Measurements from ENCODE around the gene TRIM17. TPM values are rescaled to one million over a fixed set of nuclear protein-coding genes. Genes with fewer than 3 reads are reported as not detected.
A peak's percentile ranks its signal among the peaks of the same experiment; 100 is the strongest.

Gene TRIM17
- total RNA-seq, 1 donor from 2014 or later = 22.6 TPM

GRCh38 chr1:228417483-228418203 lies 982 bp upstream of the TRIM17 start:
- no peak for DNase-seq (ENCODE audit: low spot score)

DNA sequence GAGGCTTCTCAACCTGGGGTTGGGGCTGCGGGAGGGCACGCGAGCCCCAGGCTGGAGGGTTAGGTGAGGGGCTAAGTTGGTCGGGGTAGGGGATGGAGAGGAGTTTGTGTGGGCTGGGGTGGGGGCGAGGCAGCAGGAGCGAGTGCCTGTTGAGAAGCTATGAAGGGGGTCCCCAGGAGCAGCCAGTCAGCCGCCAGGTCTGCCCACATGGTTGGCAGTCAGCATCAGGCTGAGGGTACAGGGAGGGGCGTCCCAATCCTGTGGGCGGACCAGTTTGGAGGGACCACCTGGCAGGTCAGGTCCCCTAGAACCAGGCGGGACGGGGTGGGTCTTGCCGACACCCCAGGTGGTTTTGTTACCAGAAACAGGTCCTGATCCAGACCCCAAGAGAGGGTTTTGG lies 400 bp upstream of the TRIM17 start:
- no peak for DNase-seq (ENCODE audit: low spot score)

- no peak for DNase-seq (ENCODE audit: low spot score)
Measured at GRCh38 chr1:228415853-228416216, 826 bp downstream of the TRIM17 start.

DNA sequence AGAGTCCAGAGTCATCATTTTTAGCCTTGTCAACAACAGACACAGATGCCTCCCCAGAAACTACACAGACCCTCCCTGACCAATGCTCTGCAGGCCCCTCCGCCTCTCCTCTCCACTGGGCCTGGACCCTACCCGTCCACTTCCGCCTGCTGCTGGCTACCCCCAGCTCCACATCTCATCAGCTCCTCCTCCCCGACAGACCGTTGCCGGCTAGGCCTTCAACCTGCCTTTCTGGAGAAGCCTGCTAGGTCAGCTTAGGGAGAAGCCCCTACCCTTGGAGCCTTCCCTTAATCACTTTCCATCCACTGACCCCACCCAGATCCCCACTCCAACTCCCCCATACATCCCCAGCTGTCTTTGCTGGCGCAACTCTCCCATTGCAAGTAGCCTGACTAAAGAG lies 1.4 kb downstream of the TRIM17 start:
- DNase-seq (ENCODE audit: low spot score) = no peak

- no peak for DNase-seq (ENCODE audit: low spot score)
Measured at GRCh38 chr1:228414511-228415211, 2.0 kb downstream of the TRIM17 start.

DNA sequence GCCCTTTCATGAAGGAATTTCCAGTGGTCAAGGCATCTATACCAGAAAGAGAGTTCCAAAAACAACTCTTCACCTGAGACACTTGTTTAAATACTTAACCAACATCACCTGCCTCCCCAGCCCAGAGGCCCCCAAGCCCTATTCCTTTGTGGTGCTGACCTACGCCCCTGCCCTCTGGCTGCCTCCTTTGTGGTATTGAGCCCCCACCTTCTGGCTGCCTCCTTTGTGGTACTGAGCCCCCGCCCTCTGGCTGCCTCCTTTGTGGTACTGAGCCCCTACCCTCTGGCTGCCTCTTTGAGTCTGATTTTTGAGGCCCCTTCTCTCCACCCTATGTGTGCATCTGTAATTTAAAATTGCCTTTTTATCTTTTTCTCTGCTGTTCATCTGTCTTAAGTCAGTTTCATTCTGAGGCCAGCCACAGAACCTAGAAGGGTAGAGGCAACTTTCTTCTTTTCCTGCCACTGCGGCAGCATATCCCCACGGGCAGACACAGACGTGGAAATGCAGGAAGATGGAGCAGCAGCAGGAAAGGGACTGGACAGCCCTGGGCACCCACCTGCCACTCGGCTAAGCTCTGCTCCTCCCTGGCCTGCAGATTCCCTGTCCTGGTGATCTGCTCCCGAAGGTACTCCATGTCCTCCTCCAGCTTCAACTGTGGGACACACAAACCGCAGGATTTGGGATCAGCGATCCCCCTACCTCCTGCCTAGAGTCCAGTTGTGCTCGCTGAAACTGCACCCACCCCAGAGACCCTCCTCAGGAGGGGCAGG lies 3.2 kb downstream of the TRIM17 start:
- DNase-seq (ENCODE audit: low spot score) = no peak

GRCh38 chr1:228411548-228412430 lies 4.9 kb downstream of the TRIM17 start:
- no peak for DNase-seq (ENCODE audit: low spot score)

- DNase-seq (ENCODE audit: low spot score) = no peak
Measured at GRCh38 chr1:228411121-228411520, 5.5 kb downstream of the TRIM17 start.

DNA sequence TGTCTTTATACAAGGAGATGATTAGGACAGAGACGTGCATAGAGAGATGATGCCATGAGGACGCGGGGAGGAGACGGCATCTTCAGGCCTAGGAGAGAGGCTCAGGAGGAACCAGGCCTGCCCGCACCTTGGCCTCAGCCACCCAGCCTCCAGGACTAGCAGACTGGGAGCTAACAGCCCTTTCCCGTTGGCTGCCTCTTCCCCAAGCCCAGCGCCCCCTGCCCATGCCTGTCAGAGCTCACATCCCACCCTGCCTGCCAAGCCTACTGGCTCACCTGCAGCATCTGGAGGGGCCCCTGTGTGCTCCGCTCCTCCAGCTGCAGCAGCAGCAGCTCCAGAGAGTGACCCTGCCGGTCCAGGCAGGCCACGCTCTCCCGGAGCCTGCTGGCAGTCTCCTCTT lies 6.0 kb downstream of the TRIM17 start:
- no peak for DNase-seq (ENCODE audit: low spot score)

GRCh38 chr1:228410015-228410414 lies 6.6 kb downstream of the TRIM17 start:
- no peak for DNase-seq (ENCODE audit: low spot score)

DNA sequence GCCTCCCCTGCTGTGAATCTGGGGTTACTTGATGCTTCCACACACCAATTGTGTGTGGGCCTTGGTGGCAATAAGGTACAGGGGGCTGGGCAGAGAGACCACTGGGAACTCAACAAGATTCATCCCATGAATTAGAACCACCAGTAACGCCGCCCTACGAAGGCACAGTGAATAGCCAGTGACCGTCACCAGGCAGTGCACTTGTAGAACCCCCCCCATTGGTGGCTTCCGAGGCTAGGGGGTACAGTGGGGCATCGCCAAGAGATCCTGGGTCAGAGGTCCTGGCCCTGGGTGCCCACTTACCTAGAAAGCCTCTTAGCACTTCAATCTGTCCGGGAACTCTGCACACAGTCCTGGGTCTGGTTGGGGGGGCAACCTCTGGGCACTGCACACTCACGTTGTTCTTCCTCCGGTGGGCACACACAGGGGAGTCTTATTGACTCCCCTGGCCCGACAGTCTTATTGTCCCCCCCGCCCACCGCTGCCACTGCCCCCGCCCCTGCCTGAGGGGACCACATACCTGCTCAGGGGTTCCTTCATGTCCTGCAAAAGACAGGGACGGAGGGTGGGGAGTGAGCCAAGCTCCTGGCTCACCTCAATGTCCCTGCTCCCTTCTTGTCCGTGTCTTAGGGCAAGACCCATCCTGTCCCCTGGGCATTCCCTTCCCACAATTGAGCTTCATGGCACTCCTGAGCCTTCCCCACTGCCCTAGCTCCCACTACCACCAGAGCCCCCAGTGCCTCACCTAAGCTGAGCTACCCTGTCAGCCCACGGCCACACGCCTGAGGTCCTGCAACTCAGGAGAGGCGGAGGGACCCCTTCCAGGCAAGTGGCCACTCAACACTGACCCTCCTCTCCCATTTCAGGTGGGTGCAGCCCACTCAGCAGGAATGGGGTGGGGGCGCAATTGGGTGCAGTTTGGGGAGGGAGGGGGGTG lies 7.5 kb downstream of the TRIM17 start:
- no peak for DNase-seq (ENCODE audit: low spot score)

DNA sequence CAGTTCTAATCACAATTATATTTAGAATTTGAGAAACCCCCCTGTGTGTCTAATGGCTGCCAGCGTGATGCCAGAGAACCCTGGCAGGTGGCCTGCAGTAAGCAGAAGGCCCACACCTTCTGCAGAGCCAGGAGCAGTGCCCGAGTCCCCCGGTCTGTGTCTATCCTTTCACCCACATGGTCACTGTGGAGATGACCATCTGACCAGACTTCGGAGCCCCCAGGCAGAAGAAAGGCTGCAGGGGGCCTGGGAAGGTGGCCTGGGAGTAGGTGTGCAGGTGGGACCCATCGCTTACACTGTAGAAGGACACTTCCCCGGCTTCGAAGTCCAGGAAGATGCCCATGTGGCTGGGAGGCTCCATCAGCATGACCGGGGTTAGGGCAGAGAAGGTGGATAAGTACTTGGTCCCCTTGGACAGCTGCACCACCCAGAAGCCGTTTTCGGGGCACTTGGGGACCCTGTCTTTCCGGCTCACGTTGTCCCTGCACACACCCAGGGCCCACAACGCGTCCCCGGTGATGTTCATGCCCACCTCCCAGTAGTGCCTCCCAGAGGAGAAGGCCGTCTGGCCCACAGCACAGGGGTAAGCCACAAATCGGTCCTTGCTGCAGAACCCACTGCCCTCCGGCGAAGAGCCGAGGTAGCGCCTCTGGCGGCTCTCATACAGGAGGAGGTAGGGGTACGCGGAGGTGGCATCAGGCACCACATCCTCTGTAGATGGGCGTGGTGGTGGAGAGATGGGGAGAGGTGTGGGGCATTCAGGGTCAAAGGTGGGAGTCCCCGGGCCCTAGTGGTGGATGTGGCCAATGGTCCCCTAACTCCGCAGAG lies 8.4 kb downstream of the TRIM17 start:
- peak; percentile 41 for DNase-seq (ENCODE audit: low spot score)

DNA sequence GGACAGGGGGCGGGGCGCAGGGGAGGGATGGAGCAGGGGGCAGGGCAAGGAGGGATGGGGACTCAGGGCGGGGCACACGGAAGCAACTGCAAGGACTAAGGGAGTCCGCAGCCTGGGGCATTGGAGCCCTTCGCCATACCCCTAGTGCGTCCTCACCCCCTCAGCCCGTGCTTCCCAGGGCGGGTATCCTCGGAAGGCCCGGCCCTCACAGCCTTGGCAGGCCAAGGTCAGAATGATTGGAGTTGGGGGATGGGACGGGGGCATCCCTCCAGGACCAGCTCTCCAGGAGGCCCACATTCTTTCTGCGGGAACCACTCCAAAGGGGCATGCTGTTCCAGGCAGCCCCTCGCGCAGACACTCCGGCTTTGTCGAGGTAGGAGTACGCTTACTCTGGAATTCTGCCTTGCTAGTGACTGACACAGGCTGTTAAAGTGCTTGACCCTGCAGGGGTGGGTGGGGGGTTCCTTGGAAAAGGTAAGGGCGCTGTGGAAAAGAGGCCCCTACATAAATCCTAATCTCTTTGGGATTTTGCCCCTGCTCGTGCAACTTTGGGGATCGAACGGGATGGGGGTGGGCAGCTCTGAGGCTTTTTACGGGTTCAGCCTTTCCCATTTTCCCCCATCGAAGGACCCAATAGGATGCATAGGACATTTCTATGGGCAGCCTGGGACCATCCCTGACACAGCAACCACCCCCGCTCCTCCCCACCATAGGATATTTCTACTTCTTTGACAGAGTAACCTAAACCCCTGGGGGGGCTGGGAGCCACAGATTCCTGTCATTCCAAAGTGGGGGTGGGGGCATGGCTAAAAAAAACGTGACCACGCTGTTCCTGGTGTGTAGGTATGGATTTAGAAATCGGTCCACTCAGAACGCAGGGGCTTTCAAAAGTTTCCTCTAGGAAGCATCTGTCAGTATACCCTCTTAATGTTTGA lies 9.3 kb downstream of the TRIM17 start:
- no peak for DNase-seq (ENCODE audit: low spot score)

DNA sequence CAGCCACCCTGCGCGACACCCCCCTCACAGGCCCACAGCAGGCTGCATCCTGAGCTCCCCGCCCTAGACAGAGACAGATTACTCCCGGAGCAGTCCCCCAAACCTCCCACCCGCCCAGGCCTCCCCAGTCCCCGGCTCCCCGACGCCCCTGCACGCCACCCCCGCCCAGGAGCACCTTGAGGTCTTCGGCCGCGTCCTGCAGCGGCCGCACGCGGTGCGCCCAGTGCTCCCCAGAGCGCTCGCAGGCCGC lies 10.8 kb downstream of the TRIM17 start:
- DNase-seq (ENCODE audit: low spot score) = no peak

DNA sequence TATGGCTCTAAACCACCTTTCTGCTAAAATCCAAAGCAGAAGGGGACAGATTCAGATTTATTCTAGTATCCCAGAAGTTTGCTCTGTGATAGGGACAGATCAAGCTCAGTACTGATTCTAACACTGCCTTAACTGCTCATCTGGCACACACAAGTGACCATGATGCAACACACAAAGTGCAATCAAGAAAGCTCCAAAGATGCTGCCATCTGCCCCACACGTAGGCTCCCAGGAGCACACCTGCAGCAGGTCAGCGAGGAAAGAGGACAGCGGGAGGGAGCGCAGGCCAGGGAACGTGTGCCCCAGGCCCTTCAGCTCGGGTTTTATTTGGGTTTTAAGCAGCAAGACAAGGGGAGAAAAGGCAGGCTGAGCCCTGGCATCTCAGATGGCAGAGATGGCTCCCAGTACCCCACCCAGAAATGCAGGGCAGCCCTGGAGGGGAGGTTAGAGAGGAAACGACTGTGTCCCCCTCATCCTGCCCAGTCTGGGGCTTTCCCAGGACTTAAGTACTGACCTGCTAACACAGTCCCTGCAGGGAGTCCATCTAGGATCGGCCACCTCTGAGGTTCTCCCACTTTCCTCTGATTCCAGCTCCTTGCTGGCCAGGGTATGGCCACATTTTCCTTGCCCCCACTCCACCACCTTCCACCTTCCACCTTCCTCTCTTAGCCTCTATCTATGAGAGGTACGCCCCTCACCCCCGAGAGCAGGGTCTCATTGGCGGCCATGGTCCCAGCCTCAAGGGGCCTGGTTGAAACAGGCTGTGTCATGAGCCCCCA lies 11.3 kb downstream of the TRIM17 start:
- no peak for DNase-seq (ENCODE audit: low spot score)

- peak; percentile 40 for DNase-seq (ENCODE audit: low spot score)
Measured at GRCh38 chr1:228404107-228404720, 12.4 kb downstream of the TRIM17 start.

- peak; percentile 36 for DNase-seq (ENCODE audit: low spot score)
Measured at GRCh38 chr1:228403231-228403631, 13.4 kb downstream of the TRIM17 start.

GRCh38 chr1:228402641-228403025 lies 14.0 kb downstream of the TRIM17 start:
- DNase-seq (ENCODE audit: low spot score) = peak; percentile 41
